Mesothelial cell of epicardium (in vitro differentiated cells): ENCODE results near the gene CAPZB. TPM values are rescaled to one million over a fixed set of nuclear protein-coding genes. Genes with fewer than 3 reads are reported as not detected.
"Not testable (repeated sequence)": the region's sequence is repeated elsewhere in the genome, so short reads cannot be mapped to it uniquely, and the experiment has no call there.

ENCODE experiments used
- DNase-seq, 2 experiments: peaks; one replicate each; pipeline ENCODE4 v3.0.0; 2021; ENCODE audit warnings: low spot score in 2 of 2; ENCODE audit not compliant: unreplicated experiment in 2 of 2
- H3K27ac Mint-ChIP-seq: 2 replicates; pipeline ENCODE4 v1.8.0; 2021; ENCODE audit warnings: mixed read lengths
- H3K27me3 Mint-ChIP-seq: 2 replicates; pipeline ENCODE4 v1.8.0; 2021; ENCODE audit warnings: low read depth, mixed read lengths
- H3K36me3 Mint-ChIP-seq: 2 replicates; pipeline ENCODE4 v1.8.0; 2021; ENCODE audit warnings: mixed read lengths
- H3K4me1 Mint-ChIP-seq: 2 replicates; pipeline ENCODE4 v1.8.0; 2021; ENCODE audit warnings: mixed read lengths
- H3K4me3 Mint-ChIP-seq: 2 replicates; pipeline ENCODE4 v1.8.0; 2021; ENCODE audit warnings: mild to moderate bottlenecking, moderate library complexity, mixed read lengths
- H3K9me3 Mint-ChIP-seq: 2 replicates; pipeline ENCODE4 v1.8.0; 2021; ENCODE audit warnings: mixed read lengths
- total RNA-seq: library from RNA; stranded (reverse); gene quantifications from 3 replicates; pipeline ENCODE4 v1.2.1, GENCODE V29; 2021
- TF ChIP-seq, protein P1 (sequence below): fragments of 200-600 bp; sonication (generic); IDR thresholded peaks from one replicate; pipeline ENCODE4 v1.5.0; 2021; ENCODE audit warnings: antibody characterized with exemption; ENCODE audit not compliant: unreplicated experiment

Gene CAPZB
- total RNA-seq, 1 donor from 2014 or later = 192 TPM

GRCh38 chr1:19505693-19506457 lies 20.5 kb upstream of the CAPZB start:
- DNase-seq = no peak
- Mint-ChIP-seq H3K9me3 (no peaks in the 10 kb centered on the region), H3K27ac (no peak overlapping the region), H3K36me3 (no peaks in the 10 kb centered on the region), H3K4me1 (no peaks in the 10 kb centered on the region), H3K27me3 (peaks cover 7% of the 10 kb centered on the region), H3K4me3 (no peak overlapping the region)
- TF ChIP-seq, protein P1, sequence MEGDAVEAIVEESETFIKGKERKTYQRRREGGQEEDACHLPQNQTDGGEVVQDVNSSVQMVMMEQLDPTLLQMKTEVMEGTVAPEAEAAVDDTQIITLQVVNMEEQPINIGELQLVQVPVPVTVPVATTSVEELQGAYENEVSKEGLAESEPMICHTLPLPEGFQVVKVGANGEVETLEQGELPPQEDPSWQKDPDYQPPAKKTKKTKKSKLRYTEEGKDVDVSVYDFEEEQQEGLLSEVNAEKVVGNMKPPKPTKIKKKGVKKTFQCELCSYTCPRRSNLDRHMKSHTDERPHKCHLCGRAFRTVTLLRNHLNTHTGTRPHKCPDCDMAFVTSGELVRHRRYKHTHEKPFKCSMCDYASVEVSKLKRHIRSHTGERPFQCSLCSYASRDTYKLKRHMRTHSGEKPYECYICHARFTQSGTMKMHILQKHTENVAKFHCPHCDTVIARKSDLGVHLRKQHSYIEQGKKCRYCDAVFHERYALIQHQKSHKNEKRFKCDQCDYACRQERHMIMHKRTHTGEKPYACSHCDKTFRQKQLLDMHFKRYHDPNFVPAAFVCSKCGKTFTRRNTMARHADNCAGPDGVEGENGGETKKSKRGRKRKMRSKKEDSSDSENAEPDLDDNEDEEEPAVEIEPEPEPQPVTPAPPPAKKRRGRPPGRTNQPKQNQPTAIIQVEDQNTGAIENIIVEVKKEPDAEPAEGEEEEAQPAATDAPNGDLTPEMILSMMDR = no peak

GRCh38 chr1:19504796-19505692 lies 19.7 kb upstream of the CAPZB start:
- Mint-ChIP-seq H3K36me3 (no peaks in the 10 kb centered on the region), H3K27me3 (peaks cover 7% of the 10 kb centered on the region), H3K27ac (peak overlapping the region; percentile 30), H3K4me1 (no peaks in the 10 kb centered on the region), H3K9me3 (no peaks in the 10 kb centered on the region), H3K4me3 (no peak overlapping the region)
- TF ChIP-seq, protein P1 = no peak
- DNase-seq = no peak

- H3K4me1 Mint-ChIP-seq, H3K9me3 Mint-ChIP-seq, H3K27me3 Mint-ChIP-seq, H3K36me3 Mint-ChIP-seq, DNase-seq, H3K4me3 Mint-ChIP-seq, H3K27ac Mint-ChIP-seq: not testable (repeated sequence)
Observed at GRCh38 chr1:19502284-19502683, 16.9 kb upstream of the CAPZB start.

DNA sequence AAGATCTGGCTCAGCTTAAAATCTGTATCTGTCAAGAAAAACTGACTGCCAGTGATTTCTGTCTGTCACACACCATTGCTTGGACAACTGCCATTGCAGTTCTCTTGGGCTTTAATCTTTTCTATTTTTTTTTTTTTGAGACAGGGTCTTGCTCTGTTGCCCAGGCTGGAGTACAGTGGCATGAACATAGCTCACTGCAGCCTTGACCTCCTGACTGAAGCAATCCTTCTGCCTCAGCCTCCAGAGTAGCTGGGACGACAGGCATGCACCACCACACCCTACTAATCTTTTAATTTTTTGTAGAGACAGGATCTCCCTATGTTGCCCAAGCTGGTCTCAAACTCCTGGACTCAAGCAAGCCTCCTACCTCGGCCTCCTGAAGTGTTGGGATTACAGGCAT lies 14.5 kb upstream of the CAPZB start:
- not testable (repeated sequence) for DNase-seq, H3K4me3 Mint-ChIP-seq, H3K27ac Mint-ChIP-seq, H3K9me3 Mint-ChIP-seq, H3K36me3 Mint-ChIP-seq, H3K27me3 Mint-ChIP-seq
- peaks cover 13% of the 10 kb centered on the region for H3K4me1 Mint-ChIP-seq

- not testable (repeated sequence) for H3K4me3 Mint-ChIP-seq, DNase-seq, H3K27ac Mint-ChIP-seq, H3K9me3 Mint-ChIP-seq, H3K27me3 Mint-ChIP-seq, H3K36me3 Mint-ChIP-seq
- H3K4me1 Mint-ChIP-seq = peaks cover 13% of the 10 kb centered on the region
Observed at GRCh38 chr1:19497443-19497842, 12.1 kb upstream of the CAPZB start.

DNA sequence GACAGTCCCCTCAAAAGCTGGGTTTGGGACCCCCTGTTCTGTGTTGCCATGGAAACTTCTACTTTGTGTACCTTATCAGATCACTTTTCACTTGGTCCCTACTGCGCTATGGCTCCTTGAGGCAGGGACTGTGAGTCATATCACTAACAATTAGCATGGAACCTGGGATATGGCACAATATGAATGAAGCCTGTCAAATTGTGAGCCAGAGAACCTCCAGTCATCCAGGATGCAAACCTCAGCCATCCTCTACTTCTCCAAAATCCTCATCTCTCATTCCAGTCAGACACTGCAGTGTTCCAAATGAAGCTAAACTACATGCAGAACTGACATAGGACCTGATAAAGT lies 11.2 kb upstream of the CAPZB start:
- H3K27ac Mint-ChIP-seq = peak overlapping the region; percentile 23
- no peak for DNase-seq
- H3K36me3 Mint-ChIP-seq = no peaks in the 10 kb centered on the region
- H3K9me3 Mint-ChIP-seq = peaks cover 4% of the 10 kb centered on the region
- no peak overlapping the region for H3K4me3 Mint-ChIP-seq
- TF ChIP-seq, protein P1 = no peak
- no peaks in the 10 kb centered on the region for H3K27me3 Mint-ChIP-seq
- H3K4me1 Mint-ChIP-seq = peaks cover 13% of the 10 kb centered on the region
